ENCODE results near the gene JARID2. TPM values are rescaled to one million over a fixed set of nuclear protein-coding genes. Genes with fewer than 3 reads are reported as not detected.
A peak's percentile ranks its signal among the peaks of the same experiment; 100 is the strongest.

Gene JARID2
- total and polyA plus RNA-seq, 9 of the 15 experiments (the other 6 are each of a cell fraction or from before 2014, with no cell fraction given) = 5.0 to 29.0 (median 15.6) TPM

DNA sequence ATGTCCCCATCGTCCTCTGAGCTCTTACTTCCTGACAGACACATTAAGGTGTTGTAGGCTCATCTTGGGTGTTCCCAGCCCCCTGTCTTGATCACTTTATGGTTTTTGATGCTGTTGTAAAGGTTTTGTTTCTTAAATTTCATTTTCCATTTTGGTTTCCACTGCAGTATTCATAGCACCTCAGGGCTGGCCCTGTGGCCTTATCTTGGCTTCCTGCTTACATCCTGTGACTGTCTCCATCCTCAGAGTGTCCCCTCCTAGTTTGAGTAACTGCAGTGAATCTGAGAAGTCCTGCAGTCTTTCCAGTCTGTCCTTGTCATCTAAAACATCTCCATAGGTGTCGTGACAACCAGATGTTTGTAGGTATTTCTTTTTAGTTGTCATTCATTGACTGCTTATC is 50.9 kb downstream of the JARID2 start (continued):
- TF ChIP-seq TEAD1 (CRISPR knock-in tag; IDR thresholded peaks at IDR 0.05) (no peak), GABPA (tag; conservative IDR thresholded peaks at IDR 0.05; ENCODE audit: low read depth) (no peak), ZNF316 (IDR thresholded peaks at IDR 0.05) (no peak), ARID1B (IDR thresholded peaks at IDR 0.05) (peak; percentile 60; the same call in 1 of the 2 replicates), RCOR1 (IDR thresholded peaks at IDR 0.05; ENCODE audit: borderline replicate concordance in 1 of 2, low read depth in 2 of 2, low read length in 2 of 2) (peak in 1 of 2 experiments; percentile 89; a peak in 2 of 4 replicates), ZNF239 (CRISPR knock-in tag; IDR thresholded peaks at IDR 0.05) (peak; percentile 83), THRAP3 (IDR thresholded peaks at IDR 0.05; ENCODE audit: borderline replicate concordance) (no peak), NR2F6 (CRISPR knock-in tag; IDR thresholded peaks at IDR 0.05) (no peak), MCM7 (IDR thresholded peaks at IDR 0.05) (no peak), ZEB2 (IDR thresholded peaks at IDR 0.05) (peak; percentile 93), TCFL5 (CRISPR knock-in tag; conservative IDR thresholded peaks at IDR 0.05) (no peak)
- TF ChIP-seq, protein P1, sequence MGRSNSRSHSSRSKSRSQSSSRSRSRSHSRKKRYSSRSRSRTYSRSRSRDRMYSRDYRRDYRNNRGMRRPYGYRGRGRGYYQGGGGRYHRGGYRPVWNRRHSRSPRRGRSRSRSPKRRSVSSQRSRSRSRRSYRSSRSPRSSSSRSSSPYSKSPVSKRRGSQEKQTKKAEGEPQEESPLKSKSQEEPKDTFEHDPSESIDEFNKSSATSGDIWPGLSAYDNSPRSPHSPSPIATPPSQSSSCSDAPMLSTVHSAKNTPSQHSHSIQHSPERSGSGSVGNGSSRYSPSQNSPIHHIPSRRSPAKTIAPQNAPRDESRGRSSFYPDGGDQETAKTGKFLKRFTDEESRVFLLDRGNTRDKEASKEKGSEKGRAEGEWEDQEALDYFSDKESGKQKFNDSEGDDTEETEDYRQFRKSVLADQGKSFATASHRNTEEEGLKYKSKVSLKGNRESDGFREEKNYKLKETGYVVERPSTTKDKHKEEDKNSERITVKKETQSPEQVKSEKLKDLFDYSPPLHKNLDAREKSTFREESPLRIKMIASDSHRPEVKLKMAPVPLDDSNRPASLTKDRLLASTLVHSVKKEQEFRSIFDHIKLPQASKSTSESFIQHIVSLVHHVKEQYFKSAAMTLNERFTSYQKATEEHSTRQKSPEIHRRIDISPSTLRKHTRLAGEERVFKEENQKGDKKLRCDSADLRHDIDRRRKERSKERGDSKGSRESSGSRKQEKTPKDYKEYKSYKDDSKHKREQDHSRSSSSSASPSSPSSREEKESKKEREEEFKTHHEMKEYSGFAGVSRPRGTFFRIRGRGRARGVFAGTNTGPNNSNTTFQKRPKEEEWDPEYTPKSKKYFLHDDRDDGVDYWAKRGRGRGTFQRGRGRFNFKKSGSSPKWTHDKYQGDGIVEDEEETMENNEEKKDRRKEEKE (IDR thresholded peaks at IDR 0.05; ENCODE audit: borderline replicate concordance in 1 of 2, control insufficient read depth in 1 of 2, low read depth in 2 of 2, low read length in 1 of 2) = no peak
- TF ChIP-seq, protein P2, sequence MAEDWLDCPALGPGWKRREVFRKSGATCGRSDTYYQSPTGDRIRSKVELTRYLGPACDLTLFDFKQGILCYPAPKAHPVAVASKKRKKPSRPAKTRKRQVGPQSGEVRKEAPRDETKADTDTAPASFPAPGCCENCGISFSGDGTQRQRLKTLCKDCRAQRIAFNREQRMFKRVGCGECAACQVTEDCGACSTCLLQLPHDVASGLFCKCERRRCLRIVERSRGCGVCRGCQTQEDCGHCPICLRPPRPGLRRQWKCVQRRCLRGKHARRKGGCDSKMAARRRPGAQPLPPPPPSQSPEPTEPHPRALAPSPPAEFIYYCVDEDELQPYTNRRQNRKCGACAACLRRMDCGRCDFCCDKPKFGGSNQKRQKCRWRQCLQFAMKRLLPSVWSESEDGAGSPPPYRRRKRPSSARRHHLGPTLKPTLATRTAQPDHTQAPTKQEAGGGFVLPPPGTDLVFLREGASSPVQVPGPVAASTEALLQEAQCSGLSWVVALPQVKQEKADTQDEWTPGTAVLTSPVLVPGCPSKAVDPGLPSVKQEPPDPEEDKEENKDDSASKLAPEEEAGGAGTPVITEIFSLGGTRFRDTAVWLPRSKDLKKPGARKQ (CRISPR knock-in tag; IDR thresholded peaks at IDR 0.05) = no peak
- TF ChIP-seq, protein P3, sequence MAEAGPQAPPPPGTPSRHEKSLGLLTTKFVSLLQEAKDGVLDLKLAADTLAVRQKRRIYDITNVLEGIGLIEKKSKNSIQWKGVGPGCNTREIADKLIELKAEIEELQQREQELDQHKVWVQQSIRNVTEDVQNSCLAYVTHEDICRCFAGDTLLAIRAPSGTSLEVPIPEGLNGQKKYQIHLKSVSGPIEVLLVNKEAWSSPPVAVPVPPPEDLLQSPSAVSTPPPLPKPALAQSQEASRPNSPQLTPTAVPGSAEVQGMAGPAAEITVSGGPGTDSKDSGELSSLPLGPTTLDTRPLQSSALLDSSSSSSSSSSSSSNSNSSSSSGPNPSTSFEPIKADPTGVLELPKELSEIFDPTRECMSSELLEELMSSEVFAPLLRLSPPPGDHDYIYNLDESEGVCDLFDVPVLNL (CRISPR knock-in tag; IDR thresholded peaks at IDR 0.05; ENCODE audit: low read depth) = no peak
- TF ChIP-seq, protein P4, sequence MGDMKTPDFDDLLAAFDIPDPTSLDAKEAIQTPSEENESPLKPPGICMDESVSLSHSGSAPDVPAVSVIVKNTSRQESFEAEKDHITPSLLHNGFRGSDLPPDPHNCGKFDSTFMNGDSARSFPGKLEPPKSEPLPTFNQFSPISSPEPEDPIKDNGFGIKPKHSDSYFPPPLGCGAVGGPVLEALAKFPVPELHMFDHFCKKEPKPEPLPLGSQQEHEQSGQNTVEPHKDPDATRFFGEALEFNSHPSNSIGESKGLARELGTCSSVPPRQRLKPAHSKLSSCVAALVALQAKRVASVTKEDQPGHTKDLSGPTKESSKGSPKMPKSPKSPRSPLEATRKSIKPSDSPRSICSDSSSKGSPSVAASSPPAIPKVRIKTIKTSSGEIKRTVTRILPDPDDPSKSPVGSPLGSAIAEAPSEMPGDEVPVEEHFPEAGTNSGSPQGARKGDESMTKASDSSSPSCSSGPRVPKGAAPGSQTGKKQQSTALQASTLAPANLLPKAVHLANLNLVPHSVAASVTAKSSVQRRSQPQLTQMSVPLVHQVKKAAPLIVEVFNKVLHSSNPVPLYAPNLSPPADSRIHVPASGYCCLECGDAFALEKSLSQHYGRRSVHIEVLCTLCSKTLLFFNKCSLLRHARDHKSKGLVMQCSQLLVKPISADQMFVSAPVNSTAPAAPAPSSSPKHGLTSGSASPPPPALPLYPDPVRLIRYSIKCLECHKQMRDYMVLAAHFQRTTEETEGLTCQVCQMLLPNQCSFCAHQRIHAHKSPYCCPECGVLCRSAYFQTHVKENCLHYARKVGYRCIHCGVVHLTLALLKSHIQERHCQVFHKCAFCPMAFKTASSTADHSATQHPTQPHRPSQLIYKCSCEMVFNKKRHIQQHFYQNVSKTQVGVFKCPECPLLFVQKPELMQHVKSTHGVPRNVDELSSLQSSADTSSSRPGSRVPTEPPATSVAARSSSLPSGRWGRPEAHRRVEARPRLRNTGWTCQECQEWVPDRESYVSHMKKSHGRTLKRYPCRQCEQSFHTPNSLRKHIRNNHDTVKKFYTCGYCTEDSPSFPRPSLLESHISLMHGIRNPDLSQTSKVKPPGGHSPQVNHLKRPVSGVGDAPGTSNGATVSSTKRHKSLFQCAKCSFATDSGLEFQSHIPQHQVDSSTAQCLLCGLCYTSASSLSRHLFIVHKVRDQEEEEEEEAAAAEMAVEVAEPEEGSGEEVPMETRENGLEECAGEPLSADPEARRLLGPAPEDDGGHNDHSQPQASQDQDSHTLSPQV (IDR thresholded peaks at IDR 0.05) = 0 out of 2 replicates have a peak, but pooled peaks have one; percentile 40

All from K562 (cell line).